Loucy (cell line): Measurements from ENCODE around the gene CEP72.

Source experiments
- H2AFZ ChIP-seq: fragments of 200-600 bp; sonication (generic); 2 replicates; pipeline ENCODE4 v1.6.0; 2016; ENCODE audit warnings: antibody characterized with exemption, mild to moderate bottlenecking, low read length, moderate library complexity
- H3F3A ChIP-seq: fragments of 200-600 bp; 2 replicates; pipeline ENCODE4 v1.6.0; 2016; ENCODE audit warnings: antibody characterized with exemption, low read depth, mild to moderate bottlenecking
- H3K27me3 ChIP-seq: fragments of 200-600 bp; sonication (generic); 2 replicates; pipeline ENCODE4 v1.6.1; 2014; ENCODE audit warnings: low read length, mild to moderate bottlenecking; ENCODE audit not compliant: insufficient read depth, poor library complexity, severe bottlenecking
- H3K36me3 ChIP-seq: fragments of 200-600 bp; sonication (generic); 2 replicates; pipeline ENCODE4 v1.6.1; 2016; ENCODE audit warnings: low read length; ENCODE audit not compliant: insufficient read depth
- H3K4me1 ChIP-seq: fragments of 200-600 bp; sonication (generic); 2 replicates; pipeline ENCODE4 v1.5.1; 2014; ENCODE audit warnings: low read length, mild to moderate bottlenecking; ENCODE audit not compliant: insufficient read depth, poor library complexity, severe bottlenecking
- H3K4me2 ChIP-seq: fragments of 200-600 bp; sonication (generic); 2 replicates; pipeline ENCODE4 v1.6.0; 2014; ENCODE audit warnings: antibody characterized with exemption, low read length, low read depth, mild to moderate bottlenecking; ENCODE audit not compliant: poor library complexity, severe bottlenecking
- H3K4me3 ChIP-seq: fragments of 200-600 bp; sonication (generic); 2 replicates; pipeline ENCODE4 v1.5.1; 2014; ENCODE audit warnings: low read length, mild to moderate bottlenecking, mixed read lengths; ENCODE audit not compliant: poor library complexity, severe bottlenecking
- H3K79me2 ChIP-seq: fragments of 200-600 bp; sonication (generic); 2 replicates; pipeline ENCODE4 v1.6.1; 2014; ENCODE audit warnings: low read length; ENCODE audit not compliant: insufficient read depth
- H3K9ac ChIP-seq: fragments of 200-600 bp; sonication (generic); 2 replicates; pipeline ENCODE4 v1.6.0; 2014; ENCODE audit warnings: mild to moderate bottlenecking, low read depth, low read length, moderate library complexity; ENCODE audit not compliant: poor library complexity, severe bottlenecking
- H3K9me2 ChIP-seq: fragments of 200-600 bp; sonication (generic); replicated peaks from 2 replicates; pipeline ENCODE4 v1.6.1; 2016; ENCODE audit warnings: low read depth, low read length, mixed read lengths
- H3K9me3 ChIP-seq: fragments of 200-600 bp; sonication (generic); 2 replicates; pipeline ENCODE4 v1.6.1; 2014; ENCODE audit warnings: mild to moderate bottlenecking, antibody characterized with exemption, low read length, low read depth; ENCODE audit not compliant: insufficient read depth
- H4K20me1 ChIP-seq: fragments of 200-600 bp; sonication (generic); 2 replicates; pipeline ENCODE4 v1.6.0; 2014; ENCODE audit warnings: antibody characterized with exemption, low read length, mild to moderate bottlenecking; ENCODE audit not compliant: insufficient read depth, poor library complexity, severe bottlenecking
- CTCF ChIP-seq: fragments of 200-600 bp; sonication (generic); conservative IDR thresholded peaks from 2 replicates; pipeline ENCODE4 v1.5.1; 2014; ENCODE audit warnings: mild to moderate bottlenecking, antibody characterized with exemption, low read length
- EZH2phosphoT487 ChIP-seq: fragments of 200-600 bp; IDR thresholded peaks from 2 replicates; pipeline ENCODE4 v1.6.1; 2018; ENCODE audit warnings: antibody characterized with exemption, mild to moderate bottlenecking, moderate library complexity, borderline replicate concordance

CEP72 gene

GRCh38 chr5:655406-655805 is 43.3 kb downstream of the CEP72 start:
- Histone ChIP-seq H3K9me2 (no peaks in the 10 kb centered on the region), H3K4me1 (peaks cover 2% of the 10 kb centered on the region), H3K79me2 (no peaks in the 10 kb centered on the region), H3K36me3 (peaks cover 44% of the 10 kb centered on the region; the same call in 1 of the 2 replicates), H3K4me2 (no peak overlapping the region), H3K4me3 (no peak overlapping the region), H3K9ac (no peak overlapping the region), H3F3A (no peaks in the 10 kb centered on the region), H3K27me3 (no peaks in the 10 kb centered on the region), H3K9me3 (no peaks in the 10 kb centered on the region), H2AFZ (no peak overlapping the region), H4K20me1 (no peaks in the 10 kb centered on the region)
- TF ChIP-seq CTCF (no peak), EZH2phosphoT487 (no peak)

DNA sequence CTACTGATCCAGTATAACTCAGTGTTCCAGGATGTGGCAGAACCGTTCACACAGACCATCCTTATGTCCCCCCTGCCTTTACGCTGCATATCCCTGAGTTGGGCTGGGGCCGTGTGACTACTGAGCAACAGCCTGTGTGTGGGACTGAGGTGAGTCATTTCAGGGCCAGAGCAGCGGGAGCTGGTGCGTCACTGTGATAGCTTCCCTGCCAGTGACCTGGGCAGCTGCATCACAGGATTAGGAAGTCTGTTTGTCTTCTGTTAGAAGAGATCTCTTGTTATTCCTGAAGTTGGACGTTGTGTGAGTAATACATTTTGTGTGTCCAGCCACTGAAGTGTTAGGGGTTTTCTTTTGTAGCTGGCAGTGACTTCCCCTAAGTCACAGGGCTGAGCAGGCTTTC is 45.4 kb downstream of the CEP72 start:
- Histone ChIP-seq H2AFZ (no peak overlapping the region), H3K4me2 (no peak overlapping the region), H3K4me3 (no peak overlapping the region), H3K9me3 (no peaks in the 10 kb centered on the region), H3F3A (no peaks in the 10 kb centered on the region), H3K79me2 (no peaks in the 10 kb centered on the region), H3K9me2 (no peaks in the 10 kb centered on the region), H3K9ac (no peak overlapping the region), H3K27me3 (no peaks in the 10 kb centered on the region), H3K4me1 (peaks cover 4% of the 10 kb centered on the region), H3K36me3 (peaks cover 37% of the 10 kb centered on the region; the same call in 1 of the 2 replicates), H4K20me1 (no peaks in the 10 kb centered on the region)
- TF ChIP-seq CTCF (no peak), EZH2phosphoT487 (no peak)

GRCh38 chr5:658103-658502 is 46.0 kb downstream of the CEP72 start:
- no peaks in the 10 kb centered on the region for H3F3A ChIP-seq
- H3K4me2 ChIP-seq, result no peak overlapping the region
- no peaks in the 10 kb centered on the region for H3K9me2 ChIP-seq
- H3K36me3 ChIP-seq, result peaks cover 37% of the 10 kb centered on the region; the same call in 1 of the 2 replicates
- H3K9me3 ChIP-seq, result no peaks in the 10 kb centered on the region
- no peaks in the 10 kb centered on the region for H3K79me2 ChIP-seq
- H4K20me1 ChIP-seq, result no peaks in the 10 kb centered on the region
- TF ChIP-seq EZH2phosphoT487, result no peak
- no peak for TF ChIP-seq CTCF
- H3K9ac ChIP-seq, result no peak overlapping the region
- no peak overlapping the region for H2AFZ ChIP-seq
- peaks cover 4% of the 10 kb centered on the region for H3K4me1 ChIP-seq
- no peaks in the 10 kb centered on the region for H3K27me3 ChIP-seq
- H3K4me3 ChIP-seq, result no peak overlapping the region
